Measurements from ENCODE around the gene TNFRSF19.

TNFRSF19 gene

DNA sequence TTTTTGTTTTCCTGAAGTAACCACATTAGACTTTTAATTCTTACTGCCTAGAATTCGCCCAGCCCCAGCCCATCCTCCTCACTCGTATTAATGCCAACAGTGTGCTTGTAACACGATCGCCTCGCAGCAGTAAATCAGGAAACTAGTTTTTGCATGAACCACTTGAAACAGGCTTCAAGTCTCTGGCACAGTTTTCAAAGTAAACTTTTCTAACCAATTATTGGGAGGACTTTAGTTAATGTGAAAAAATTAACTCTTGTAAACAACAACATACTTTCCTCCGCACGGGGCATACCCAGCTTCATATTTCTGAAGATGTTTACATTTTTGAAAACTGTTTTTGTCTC, 39.2 kb downstream of the TNFRSF19 start:
- peaks cover 5% of the 10 kb centered on the region for H3K4me1 ChIP-seq (ENCODE audit: insufficient read depth, poor library complexity, severe bottlenecking)
- no peak overlapping the region for H3K4me3 ChIP-seq (ENCODE audit: severe bottlenecking)
- TF ChIP-seq, protein P1, sequence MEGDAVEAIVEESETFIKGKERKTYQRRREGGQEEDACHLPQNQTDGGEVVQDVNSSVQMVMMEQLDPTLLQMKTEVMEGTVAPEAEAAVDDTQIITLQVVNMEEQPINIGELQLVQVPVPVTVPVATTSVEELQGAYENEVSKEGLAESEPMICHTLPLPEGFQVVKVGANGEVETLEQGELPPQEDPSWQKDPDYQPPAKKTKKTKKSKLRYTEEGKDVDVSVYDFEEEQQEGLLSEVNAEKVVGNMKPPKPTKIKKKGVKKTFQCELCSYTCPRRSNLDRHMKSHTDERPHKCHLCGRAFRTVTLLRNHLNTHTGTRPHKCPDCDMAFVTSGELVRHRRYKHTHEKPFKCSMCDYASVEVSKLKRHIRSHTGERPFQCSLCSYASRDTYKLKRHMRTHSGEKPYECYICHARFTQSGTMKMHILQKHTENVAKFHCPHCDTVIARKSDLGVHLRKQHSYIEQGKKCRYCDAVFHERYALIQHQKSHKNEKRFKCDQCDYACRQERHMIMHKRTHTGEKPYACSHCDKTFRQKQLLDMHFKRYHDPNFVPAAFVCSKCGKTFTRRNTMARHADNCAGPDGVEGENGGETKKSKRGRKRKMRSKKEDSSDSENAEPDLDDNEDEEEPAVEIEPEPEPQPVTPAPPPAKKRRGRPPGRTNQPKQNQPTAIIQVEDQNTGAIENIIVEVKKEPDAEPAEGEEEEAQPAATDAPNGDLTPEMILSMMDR (IDR thresholded peaks at IDR 0.05; ENCODE audit: poor library complexity, severe bottlenecking) = no peak
- no peaks in the 10 kb centered on the region for H3K9me3 ChIP-seq (ENCODE audit: severe bottlenecking)
- DNase-seq (ENCODE audit: low spot score) = no peak
- H3K27me3 ChIP-seq (ENCODE audit: insufficient read depth, poor library complexity, severe bottlenecking) = no peaks in the 10 kb centered on the region
- peak; percentile 35; the same call in 1 of the 3 replicates for ATAC-seq (ENCODE audit: low read depth)
- no peak overlapping the region for H3K27ac ChIP-seq (ENCODE audit: poor library complexity, severe bottlenecking)
- H3K36me3 ChIP-seq (ENCODE audit: low read depth) = no peaks in the 10 kb centered on the region

GRCh38 chr13:23609874-23610576, 39.8 kb downstream of the TNFRSF19 start:
- TF ChIP-seq, protein P1 (IDR thresholded peaks at IDR 0.05; ENCODE audit: poor library complexity, severe bottlenecking) = no peak
- peaks cover 5% of the 10 kb centered on the region for H3K4me1 ChIP-seq (ENCODE audit: insufficient read depth, poor library complexity, severe bottlenecking)
- no peaks in the 10 kb centered on the region for H3K27me3 ChIP-seq (ENCODE audit: insufficient read depth, poor library complexity, severe bottlenecking)
- ATAC-seq (ENCODE audit: low read depth) (no peak), DNase-seq (ENCODE audit: low spot score) (no peak)
- H3K9me3 ChIP-seq (ENCODE audit: severe bottlenecking) = no peaks in the 10 kb centered on the region
- H3K36me3 ChIP-seq (ENCODE audit: low read depth) = no peaks in the 10 kb centered on the region
- H3K27ac ChIP-seq (ENCODE audit: poor library complexity, severe bottlenecking) = no peak overlapping the region
- H3K4me3 ChIP-seq (ENCODE audit: severe bottlenecking) = no peak overlapping the region

DNA sequence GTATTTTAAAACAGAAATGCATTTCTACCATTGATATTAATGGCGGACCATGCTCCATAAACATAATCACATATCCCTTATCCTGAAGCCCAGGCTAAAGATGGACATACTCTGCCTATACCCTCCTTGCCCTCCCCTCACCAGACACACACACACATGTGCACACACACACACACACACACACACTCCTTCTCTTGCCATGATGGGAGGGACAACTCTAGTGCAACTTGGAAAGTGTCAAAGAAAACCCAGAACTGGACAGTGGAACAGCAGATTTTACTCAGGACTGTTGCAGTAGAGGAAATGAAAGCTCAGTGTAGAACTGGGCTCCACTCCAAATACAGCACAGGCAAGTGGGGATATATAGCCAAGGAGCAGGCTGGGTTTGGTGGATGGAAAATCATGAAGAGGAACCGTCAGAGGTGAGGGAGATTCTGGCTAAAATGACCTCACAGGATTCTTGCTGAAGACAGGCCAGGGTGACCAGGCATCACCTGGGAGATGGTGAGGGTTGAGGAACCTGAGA, 40.8 kb downstream of the TNFRSF19 start:
- no peaks in the 10 kb centered on the region for H3K27me3 ChIP-seq (ENCODE audit: insufficient read depth, poor library complexity, severe bottlenecking)
- H3K4me3 ChIP-seq (ENCODE audit: severe bottlenecking) = no peak overlapping the region
- H3K36me3 ChIP-seq (ENCODE audit: low read depth) = no peaks in the 10 kb centered on the region
- no peak for ATAC-seq (ENCODE audit: low read depth)
- H3K9me3 ChIP-seq (ENCODE audit: severe bottlenecking) = no peaks in the 10 kb centered on the region
- H3K4me1 ChIP-seq (ENCODE audit: insufficient read depth, poor library complexity, severe bottlenecking) = peaks cover 5% of the 10 kb centered on the region
- TF ChIP-seq, protein P1 (IDR thresholded peaks at IDR 0.05; ENCODE audit: poor library complexity, severe bottlenecking) = no peak
- DNase-seq (ENCODE audit: low spot score) = no peak
- H3K27ac ChIP-seq (ENCODE audit: poor library complexity, severe bottlenecking) = no peak overlapping the region

GRCh38 chr13:23612182-23612581, 42.0 kb downstream of the TNFRSF19 start:
- no peak for ATAC-seq (ENCODE audit: low read depth)
- Histone ChIP-seq H3K27ac (ENCODE audit: poor library complexity, severe bottlenecking) (no peak overlapping the region), H3K36me3 (ENCODE audit: low read depth) (no peaks in the 10 kb centered on the region), H3K9me3 (ENCODE audit: severe bottlenecking) (no peaks in the 10 kb centered on the region), H3K4me3 (ENCODE audit: severe bottlenecking) (no peak overlapping the region), H3K4me1 (ENCODE audit: insufficient read depth, poor library complexity, severe bottlenecking) (peaks cover 5% of the 10 kb centered on the region), H3K27me3 (ENCODE audit: insufficient read depth, poor library complexity, severe bottlenecking) (no peaks in the 10 kb centered on the region)
- DNase-seq (ENCODE audit: low spot score) = no peak
- TF ChIP-seq, protein P1 (IDR thresholded peaks at IDR 0.05; ENCODE audit: poor library complexity, severe bottlenecking) = no peak

DNA sequence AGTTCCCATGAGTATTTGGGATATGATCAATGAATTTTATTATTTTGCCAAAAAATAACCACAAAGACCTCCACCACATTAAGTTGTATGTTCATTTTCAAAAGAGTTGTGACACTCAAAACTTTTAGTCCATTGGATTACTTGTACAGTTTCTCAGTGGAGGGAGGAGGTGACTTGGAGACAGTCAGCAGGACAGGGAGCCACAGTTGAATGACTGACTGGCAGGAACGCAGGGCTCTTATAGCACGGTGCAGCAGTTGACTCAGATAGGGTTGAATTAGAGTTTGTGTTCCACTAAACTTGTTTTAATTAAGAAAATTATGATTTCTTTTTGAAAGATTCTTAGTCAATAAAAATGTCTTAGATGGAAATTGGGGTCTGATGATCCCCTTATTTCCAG, 42.5 kb downstream of the TNFRSF19 start:
- Histone ChIP-seq H3K27me3 (ENCODE audit: insufficient read depth, poor library complexity, severe bottlenecking) (no peaks in the 10 kb centered on the region), H3K4me1 (ENCODE audit: insufficient read depth, poor library complexity, severe bottlenecking) (peaks cover 6% of the 10 kb centered on the region), H3K4me3 (ENCODE audit: severe bottlenecking) (no peak overlapping the region), H3K9me3 (ENCODE audit: severe bottlenecking) (no peaks in the 10 kb centered on the region), H3K36me3 (ENCODE audit: low read depth) (no peaks in the 10 kb centered on the region), H3K27ac (ENCODE audit: poor library complexity, severe bottlenecking) (no peak overlapping the region)
- ATAC-seq (ENCODE audit: low read depth) (no peak), DNase-seq (ENCODE audit: low spot score) (no peak)
- TF ChIP-seq, protein P1 (IDR thresholded peaks at IDR 0.05; ENCODE audit: poor library complexity, severe bottlenecking) = no peak
